Measurements from ENCODE around the gene PEAK1. TPM values are rescaled to one million over a fixed set of nuclear protein-coding genes. Genes with fewer than 3 reads are reported as not detected.

The PEAK1 gene
- total and polyA plus RNA-seq, 10 of the 15 experiments (the other 5 are each of a cell fraction or from before 2014, with no cell fraction given): 0.62 to 24.2 (median 11.2) TPM

GRCh38 chr15:77311618-77312398 lies 108.1 kb downstream of the PEAK1 start:
- intact Hi-C loops (cut with micrococcal nuclease; ENCODE audit: unreplicated experiment) (no loop called here), in situ Hi-C loops (cut with MboI) (no loop called here)
- no peak overlapping the region for H3K4me2 ChIP-seq (ENCODE audit: control insufficient read depth, insufficient read depth)
- RAD21 ChIA-PET (ENCODE audit: unreplicated experiment): no interaction called here
- POLR2A ChIA-PET: no interaction called here
- no peak overlapping the region for H2AFZ ChIP-seq (ENCODE audit: control insufficient read depth, low read depth, low read length)
- no peak for FAIRE-seq
- ATAC-seq: no peak
- H3K36me3 ChIP-seq (ENCODE audit: control insufficient read depth in 2 of 2, insufficient read depth in 2 of 2, low read length in 1 of 2): no peaks in the 10 kb centered on the region
- H3K9ac ChIP-seq (ENCODE audit: control insufficient read depth, insufficient read depth, low read length): no peak overlapping the region
- no peaks in the 10 kb centered on the region for H3K79me2 ChIP-seq (ENCODE audit: control insufficient read depth, insufficient read depth, low read length)
- H3K27me3 ChIP-seq (replicated peaks in 1 of 2; ENCODE audit: control insufficient read depth in 2 of 2, insufficient read depth in 2 of 2, low read length in 1 of 2): no peaks in the 10 kb centered on the region
- H3K4me3 ChIP-seq: no peak overlapping the region
- no peaks in the 10 kb centered on the region for H3K9me3 ChIP-seq (replicated peaks; ENCODE audit: control insufficient read depth, insufficient read depth, low read length)
- H3K27ac ChIP-seq (ENCODE audit: control insufficient read depth, insufficient read depth): no peak overlapping the region
- CTCF ChIA-PET: interaction anchor here (1.4 kb wide), 2 partner anchors 16 to 186 kb away, joined by 3 to 5 read pairs; no protein-coding TSS in a partner anchor
- BruUV-seq (replicated peaks): no TSS peak
- H4K20me1 ChIP-seq (ENCODE audit: control insufficient read depth, insufficient read depth): no peaks in the 10 kb centered on the region
- DNase-seq (ENCODE audit: low read depth, low spot score): no peak
- SMC1A ChIA-PET (ENCODE audit: uncharacterized antibody, unreplicated experiment): no interaction called here
- WGBS (ENCODE audit: insufficient coverage, insufficient replicate concordance, low lambda C conversion rate, missing lambda C conversion rate): 91% methylated on average over 8 of the region's 8 CpGs
- H3K4me1 ChIP-seq (ENCODE audit: control insufficient read depth, insufficient read depth, low read length): peaks cover 7% of the 10 kb centered on the region; the same call in 1 of the 2 replicates
- no peak for TF ChIP-seq CEBPB (IDR thresholded peaks at IDR 0.05; ENCODE audit: borderline replicate concordance in 1 of 2, low read depth in 2 of 2, low read length in 2 of 2)
- no peak for TF ChIP-seq YY1 (IDR thresholded peaks at IDR 0.05; ENCODE audit: low read depth, low read length)
- no peak for TF ChIP-seq CHD1 (IDR thresholded peaks at IDR 0.05; ENCODE audit: low read depth, low read length)
- no peak for TF ChIP-seq NFIC (IDR thresholded peaks at IDR 0.05; ENCODE audit: low read depth, low read length)
- TF ChIP-seq, protein P1, sequence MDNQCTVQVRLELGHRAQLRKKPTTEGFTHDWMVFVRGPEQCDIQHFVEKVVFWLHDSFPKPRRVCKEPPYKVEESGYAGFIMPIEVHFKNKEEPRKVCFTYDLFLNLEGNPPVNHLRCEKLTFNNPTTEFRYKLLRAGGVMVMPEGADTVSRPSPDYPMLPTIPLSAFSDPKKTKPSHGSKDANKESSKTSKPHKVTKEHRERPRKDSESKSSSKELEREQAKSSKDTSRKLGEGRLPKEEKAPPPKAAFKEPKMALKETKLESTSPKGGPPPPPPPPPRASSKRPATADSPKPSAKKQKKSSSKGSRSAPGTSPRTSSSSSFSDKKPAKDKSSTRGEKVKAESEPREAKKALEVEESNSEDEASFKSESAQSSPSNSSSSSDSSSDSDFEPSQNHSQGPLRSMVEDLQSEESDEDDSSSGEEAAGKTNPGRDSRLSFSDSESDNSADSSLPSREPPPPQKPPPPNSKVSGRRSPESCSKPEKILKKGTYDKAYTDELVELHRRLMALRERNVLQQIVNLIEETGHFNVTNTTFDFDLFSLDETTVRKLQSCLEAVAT (IDR thresholded peaks at IDR 0.05): no peak
- TF ChIP-seq EZH2 (IDR thresholded peaks at IDR 0.05; ENCODE audit: borderline replicate concordance, control insufficient read depth, low read depth, low read length): no peak
- no peak for TF ChIP-seq ZNF24 (IDR thresholded peaks at IDR 0.05)
- TF ChIP-seq, protein P2, sequence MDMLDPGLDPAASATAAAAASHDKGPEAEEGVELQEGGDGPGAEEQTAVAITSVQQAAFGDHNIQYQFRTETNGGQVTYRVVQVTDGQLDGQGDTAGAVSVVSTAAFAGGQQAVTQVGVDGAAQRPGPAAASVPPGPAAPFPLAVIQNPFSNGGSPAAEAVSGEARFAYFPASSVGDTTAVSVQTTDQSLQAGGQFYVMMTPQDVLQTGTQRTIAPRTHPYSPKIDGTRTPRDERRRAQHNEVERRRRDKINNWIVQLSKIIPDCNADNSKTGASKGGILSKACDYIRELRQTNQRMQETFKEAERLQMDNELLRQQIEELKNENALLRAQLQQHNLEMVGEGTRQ (IDR thresholded peaks at IDR 0.05; ENCODE audit: borderline replicate concordance, low read depth, low read length): no peak
- no peak for TF ChIP-seq ZNF622 (IDR thresholded peaks at IDR 0.05)
- no peak for TF ChIP-seq ZNF217 (IDR thresholded peaks at IDR 0.05)
- TF ChIP-seq RAD21 (IDR thresholded peaks at IDR 0.05; ENCODE audit: insufficient read depth, low read depth, low read length): no peak
- no peak for TF ChIP-seq KDM1A (IDR thresholded peaks at IDR 0.05; ENCODE audit: borderline replicate concordance)
- no peak for TF ChIP-seq FOXM1 (IDR thresholded peaks at IDR 0.05; ENCODE audit: low read depth, low read length)
- TF ChIP-seq ZBTB11 (CRISPR knock-in tag; IDR thresholded peaks at IDR 0.05): no peak
- TF ChIP-seq NFYA (IDR thresholded peaks at IDR 0.05; ENCODE audit: borderline replicate concordance, low read depth, low read length): no peak
- no peak for TF ChIP-seq GABPA (IDR thresholded peaks at IDR 0.05; ENCODE audit: low read depth)

All from GM12878 (cell line).